Airway epithelial cell (primary cell): ENCODE data around the gene CCDC85A. TPM values are rescaled to one million over a fixed set of nuclear protein-coding genes. Genes with fewer than 3 reads are reported as not detected.

Experiments used
- total RNA-seq: library from RNA; depleted of rRNA; stranded (reverse); fragments of >200 nt; gene quantifications from 2 replicates; pipeline ENCODE4 v1.2.3, GENCODE V29; 2015

The CCDC85A gene
- not detected in 2 replicates for total RNA-seq

GRCh38 chr2:56183643-56184499 is at the start of gene CCDC85A:
Gene CCDC85A (plus strand): TSS chr2:56183990. CDS start chr2:56184625, 635 bp downstream.

